Upper lobe of left lung (tissue), 6 donors: ENCODE measurements around the gene ACY1. TPM values are rescaled to one million over a fixed set of nuclear protein-coding genes. Genes with fewer than 3 reads are reported as not detected.

Experiments used
- ATAC-seq, 2 donors: fragments of 200-7000 bp; cut with Tn5 transposase; one replicate each; pipeline ENCODE4 v1.9.1; 2022; ENCODE audit warnings: mild to moderate bottlenecking in 2 of 2, moderate library complexity in 2 of 2; ENCODE audit not compliant: low FRiP score in 2 of 2
- DNase-seq, 2 donors: peaks; one replicate each; pipeline ENCODE4 v3.0.0-alpha.2; 2019 to 2020
- H3K27ac ChIP-seq, 4 donors: fragments of 200-600 bp; sonication (generic); one replicate each; pipeline ENCODE4 v1.5.1; 2016 to 2019
- H3K27me3 ChIP-seq, 4 donors: fragments of 200-600 bp; sonication (generic); one replicate each; pipeline ENCODE4 v1.5.1; 2017 to 2019
- H3K36me3 ChIP-seq, 4 donors: fragments of 200-600 bp; sonication (generic); one replicate each; pipeline ENCODE4 v1.5.1; 2016 to 2019
- H3K4me1 ChIP-seq, 4 donors: fragments of 200-600 bp; sonication (generic); one replicate each; pipeline ENCODE4 v1.5.1; 2018 to 2019
- H3K4me3 ChIP-seq, 4 donors: fragments of 200-600 bp; sonication (generic); one replicate each; pipeline ENCODE4 v1.5.1; 2017 to 2019; ENCODE audit warnings: mild to moderate bottlenecking in 2 of 4, moderate library complexity in 1 of 4
- H3K9me3 ChIP-seq, 4 donors: fragments of 200-600 bp; sonication (generic); one replicate each; pipeline ENCODE4 v1.5.1; 2018 to 2019
- EP300 ChIP-seq, 4 donors: sonication (generic); formaldehyde crosslinking; IDR thresholded peaks; one replicate each; pipeline ENCODE4 v1.5.1; 2017; ENCODE audit warnings: antibody characterized with exemption in 4 of 4, control low read depth in 2 of 4
- POLR2A ChIP-seq, 4 donors: fragments of 450-650 bp; IDR thresholded peaks; one replicate each; pipeline ENCODE4 v1.5.1; 2016 to 2017; ENCODE audit warnings: antibody characterized with exemption in 4 of 4, mild to moderate bottlenecking in 2 of 4
- POLR2AphosphoS5 ChIP-seq, 2 donors: sonication (generic); formaldehyde crosslinking; IDR thresholded peaks; one replicate each; pipeline ENCODE4 v1.5.1; 2017; ENCODE audit warnings: antibody characterized with exemption in 2 of 2
- WGBS, 2 donors: methylation state at CpG; one replicate each; pipeline ENCODE4 v1.1.5; 2017 to 2018; 5-methylcytosine and 5-hydroxymethylcytosine counted together
- total RNA-seq, 6 donors: library from RNA; depleted of rRNA in 4 of 6; stranded (reverse); fragments of >200 nt in 4 of 6; gene quantifications; one replicate each; pipeline versions ENCODE4 v1.1.0 to v1.2.1, GENCODE V29; 2016 to 2021
- TF ChIP-seq, protein P1 (sequence below), 6 experiments: fragments of 450-650 bp in 4 of 6; fragments of 200-600 bp in 2 of 6; sonication (generic) in 2 of 6; IDR thresholded peaks; one replicate each; pipeline ENCODE4 v1.5.1; 2016 to 2019; ENCODE audit warnings: antibody characterized with exemption in 6 of 6
- donor health status: DM: no; HTN: no; CAD: no; lungs with moderate emphysema.
- donor health status: DM: no; HTN: yes; CAD: no; lungs with severe emphysema.

The ACY1 gene
- total RNA-seq, 6 donors from 2014 or later = 17.4 to 65.0 (median 35.9) TPM

DNA sequence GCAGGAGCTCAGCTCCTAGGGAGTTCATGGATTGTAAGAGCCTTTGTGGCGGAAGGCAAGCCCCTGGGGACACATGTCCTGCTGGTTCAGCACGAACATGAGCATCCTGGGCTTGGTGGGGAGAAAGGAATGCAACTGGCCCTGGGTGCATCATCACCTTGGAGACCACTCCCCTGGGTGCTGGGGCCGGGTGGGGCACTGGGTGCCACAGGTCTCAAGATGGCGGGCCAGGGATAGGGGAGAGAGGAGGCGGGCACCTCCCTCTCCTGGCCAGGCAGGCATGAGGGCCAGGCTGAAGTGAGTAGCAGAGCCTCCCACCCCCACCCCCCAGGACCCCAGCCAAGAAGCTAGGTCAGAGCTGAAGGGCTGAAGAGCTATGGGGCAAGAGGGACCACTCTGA is 16.8 kb upstream of the ACY1 start:
- WGBS, 2 donors = 83 to 95% methylated on average over 4 to 5 of the region's 5 CpGs
- Histone ChIP-seq H3K9me3 (no peaks in the 10 kb centered on the region), H3K36me3 (no peaks in the 10 kb centered on the region), H3K27me3 (peaks cover 0 to 4% (median 0%) of the 10 kb centered on the region in 4 donors), H3K4me1 (peaks cover 11 to 38% (median 22%) of the 10 kb centered on the region in 4 donors), H3K4me3 (peak overlapping the region; percentile 51 to 92 (median 84)), H3K27ac (peak overlapping the region in 3 of 4 donors; percentile 74 to 95 (median 94))
- no peak for TF ChIP-seq POLR2AphosphoS5 (IDR thresholded peaks at IDR 0.05)
- TF ChIP-seq, protein P1, sequence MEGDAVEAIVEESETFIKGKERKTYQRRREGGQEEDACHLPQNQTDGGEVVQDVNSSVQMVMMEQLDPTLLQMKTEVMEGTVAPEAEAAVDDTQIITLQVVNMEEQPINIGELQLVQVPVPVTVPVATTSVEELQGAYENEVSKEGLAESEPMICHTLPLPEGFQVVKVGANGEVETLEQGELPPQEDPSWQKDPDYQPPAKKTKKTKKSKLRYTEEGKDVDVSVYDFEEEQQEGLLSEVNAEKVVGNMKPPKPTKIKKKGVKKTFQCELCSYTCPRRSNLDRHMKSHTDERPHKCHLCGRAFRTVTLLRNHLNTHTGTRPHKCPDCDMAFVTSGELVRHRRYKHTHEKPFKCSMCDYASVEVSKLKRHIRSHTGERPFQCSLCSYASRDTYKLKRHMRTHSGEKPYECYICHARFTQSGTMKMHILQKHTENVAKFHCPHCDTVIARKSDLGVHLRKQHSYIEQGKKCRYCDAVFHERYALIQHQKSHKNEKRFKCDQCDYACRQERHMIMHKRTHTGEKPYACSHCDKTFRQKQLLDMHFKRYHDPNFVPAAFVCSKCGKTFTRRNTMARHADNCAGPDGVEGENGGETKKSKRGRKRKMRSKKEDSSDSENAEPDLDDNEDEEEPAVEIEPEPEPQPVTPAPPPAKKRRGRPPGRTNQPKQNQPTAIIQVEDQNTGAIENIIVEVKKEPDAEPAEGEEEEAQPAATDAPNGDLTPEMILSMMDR (IDR thresholded peaks at IDR 0.05) = no peak
- TF ChIP-seq POLR2A (IDR thresholded peaks at IDR 0.05) = no peak
- TF ChIP-seq EP300 (IDR thresholded peaks at IDR 0.05) = no peak
- DNase-seq (no peak), ATAC-seq (no peak)

DNA sequence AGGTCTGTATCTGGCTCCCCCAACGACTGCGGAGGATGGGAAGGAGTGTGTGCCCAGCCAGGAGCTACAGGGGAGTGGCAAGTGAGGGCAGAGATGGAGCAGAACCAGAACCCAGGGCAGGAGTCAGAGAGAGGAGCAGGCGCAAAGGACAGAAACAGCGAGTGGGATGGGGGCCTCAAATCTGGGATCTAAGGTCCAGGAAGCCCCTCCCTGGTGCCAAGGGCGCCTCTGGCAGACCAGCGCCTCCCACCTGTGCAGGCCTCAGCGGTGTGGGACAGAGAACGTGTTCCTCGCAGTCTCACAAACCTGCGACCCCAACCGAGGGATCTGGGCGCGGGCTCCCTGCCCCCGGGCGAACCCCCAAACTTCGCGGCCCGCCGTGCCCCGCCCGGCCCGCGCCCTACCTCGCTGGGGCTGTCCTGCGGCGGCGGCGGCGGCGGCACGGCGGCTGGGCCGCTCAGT is 16.4 kb upstream of the ACY1 start:
- ATAC-seq = no peak
- 13 to 15% methylated on average over 5 to 6 of the region's 33 CpGs for WGBS, 2 donors
- TF ChIP-seq POLR2AphosphoS5 (IDR thresholded peaks at IDR 0.05) (no peak), POLR2A (IDR thresholded peaks at IDR 0.05) (peak in 1 of 4 donors; percentile 34)

GRCh38 chr3:51967384-51968169 is 15.8 kb upstream of the ACY1 start, which contains the start of gene PCBP4:
Gene PCBP4, minus strand, starts transcription at chr3:51967454. Its CDS starts 6,214 bp downstream, at chr3:51961240.
- TF ChIP-seq EP300 (IDR thresholded peaks at IDR 0.05) = no peak
- peak in 1 of 2 donors; percentile 54 for TF ChIP-seq POLR2AphosphoS5 (IDR thresholded peaks at IDR 0.05)
- TF ChIP-seq, protein P1 (IDR thresholded peaks at IDR 0.05) = no peak
- TF ChIP-seq POLR2A (IDR thresholded peaks at IDR 0.05) = peak in 2 of 4 donors; percentile 22 to 68
- H3K27me3 ChIP-seq = peaks cover 0 to 4% (median 0%) of the 10 kb centered on the region in 4 donors
- WGBS, 2 donors = 0% methylated on average over 16 of the region's 90 CpGs; no CpG with 5 or more reads in 1 of the 2 donors
- H3K4me3 ChIP-seq = peak within 1 kb of the TSS; percentile 83 to 92 (median 86)
- peak within 1 kb of the TSS; percentile 74 to 95 (median 90) for H3K27ac ChIP-seq
- no peaks in the 10 kb centered on the region for H3K36me3 ChIP-seq
- no peaks in the 10 kb centered on the region for H3K9me3 ChIP-seq
- peak in 1 of 2 donors; percentile 80 for ATAC-seq
- peak; percentile 75 to 91 for DNase-seq
- H3K4me1 ChIP-seq = peaks cover 11 to 42% (median 22%) of the 10 kb centered on the region in 4 donors

More for the DNA sequence above, 16.4 kb upstream of the ACY1 start:
- H3K4me3 ChIP-seq = peak overlapping the region; percentile 51 to 92 (median 84)
- peak overlapping the region; percentile 74 to 95 (median 90) for H3K27ac ChIP-seq
- peaks cover 11 to 40% (median 22%) of the 10 kb centered on the region in 4 donors for H3K4me1 ChIP-seq
- H3K27me3 ChIP-seq = peaks cover 0 to 4% (median 0%) of the 10 kb centered on the region in 4 donors
- H3K9me3 ChIP-seq = no peaks in the 10 kb centered on the region
- peak in 1 of 2 donors; percentile 91 for DNase-seq
- no peaks in the 10 kb centered on the region for H3K36me3 ChIP-seq

GRCh38 chr3:51968170-51968775 is 15.1 kb upstream of the ACY1 start:
- Histone ChIP-seq H3K9me3 (no peaks in the 10 kb centered on the region), H3K4me3 (peak overlapping the region; percentile 83 to 92 (median 86)), H3K27ac (peak overlapping the region; percentile 74 to 95 (median 90)), H3K27me3 (peaks cover 0 to 4% (median 0%) of the 10 kb centered on the region in 4 donors), H3K36me3 (no peaks in the 10 kb centered on the region), H3K4me1 (peaks cover 15 to 49% (median 28%) of the 10 kb centered on the region in 4 donors)
- ATAC-seq (peak in 1 of 2 donors; percentile 2), DNase-seq (no peak)
- TF ChIP-seq EP300 (IDR thresholded peaks at IDR 0.05) (no peak), POLR2AphosphoS5 (IDR thresholded peaks at IDR 0.05) (no peak), POLR2A (IDR thresholded peaks at IDR 0.05) (no peak)
- TF ChIP-seq, protein P1 (IDR thresholded peaks at IDR 0.05) = no peak
- 22% methylated on average over 10 of the region's 11 CpGs; no CpG with 5 or more reads in 1 of the 2 donors for WGBS, 2 donors
